CD1c-positive myeloid dendritic cell (primary cell): ENCODE measurements around the gene KIAA2012.

Experiments used
- DNase-seq: peaks from one replicate; pipeline ENCODE4 v3.0.0-alpha.2; 2016; ENCODE audit errors: extremely low spot score

Gene KIAA2012

GRCh38 chr2:202043475-202043874, 29.6 kb upstream of the KIAA2012 start:
- DNase-seq = peak; percentile 32

GRCh38 chr2:202044777-202045176, 28.3 kb upstream of the KIAA2012 start:
- no peak for DNase-seq

- DNase-seq = no peak
These were observed 26.5 kb upstream of the KIAA2012 start for GRCh38 chr2:202046572-202046971.

- DNase-seq = no peak
These were observed 23.8 kb upstream of the KIAA2012 start for GRCh38 chr2:202049092-202049728.

- no peak for DNase-seq
These were observed 23.2 kb upstream of the KIAA2012 start for GRCh38 chr2:202049840-202050239.

GRCh38 chr2:202050652-202051051, 22.4 kb upstream of the KIAA2012 start:
- DNase-seq = no peak

- DNase-seq = no peak
These were observed 21.4 kb upstream of the KIAA2012 start for GRCh38 chr2:202051499-202052161.

GRCh38 chr2:202052235-202052634, 20.8 kb upstream of the KIAA2012 start:
- DNase-seq = no peak

- no peak for DNase-seq
These were observed 18.4 kb upstream of the KIAA2012 start for GRCh38 chr2:202054679-202055078.

- DNase-seq = no peak
These were observed 16.4 kb upstream of the KIAA2012 start for GRCh38 chr2:202056611-202057010.

- no peak for DNase-seq
These were observed 12.8 kb upstream of the KIAA2012 start for GRCh38 chr2:202060218-202060617.

GRCh38 chr2:202061695-202062094, 11.4 kb upstream of the KIAA2012 start:
- DNase-seq = no peak

- peak; percentile 40 for DNase-seq
These were observed 8.7 kb upstream of the KIAA2012 start for GRCh38 chr2:202064171-202064880.

GRCh38 chr2:202064881-202065230, 8.2 kb upstream of the KIAA2012 start:
- no peak for DNase-seq

GRCh38 chr2:202065876-202066275, 7.2 kb upstream of the KIAA2012 start:
- DNase-seq = no peak

- DNase-seq = no peak
These were observed 6.2 kb upstream of the KIAA2012 start for GRCh38 chr2:202066875-202067274.

GRCh38 chr2:202067589-202067988, 5.5 kb upstream of the KIAA2012 start:
- no peak for DNase-seq

- no peak for DNase-seq
These were observed 3.6 kb upstream of the KIAA2012 start for GRCh38 chr2:202069170-202070067.

GRCh38 chr2:202071107-202071506, 1.9 kb upstream of the KIAA2012 start:
- DNase-seq = no peak

GRCh38 chr2:202072226-202072625, 829 bp upstream of the KIAA2012 start:
- no peak for DNase-seq

- DNase-seq = no peak
These were observed 1.3 kb downstream of the KIAA2012 start for GRCh38 chr2:202074324-202074723.

GRCh38 chr2:202079310-202079709, 6.3 kb downstream of the KIAA2012 start:
- DNase-seq = no peak
